ENCODE measurements around the gene ZNF506. TPM values are rescaled to one million over a fixed set of nuclear protein-coding genes. Genes with fewer than 3 reads are reported as not detected.

The ZNF506 gene
- total and polyA plus RNA-seq, 2 donors (not counting 3 experiments of a cell fraction or from before 2014, with no cell fraction given), result 6.4 to 10.7 TPM

- H3K4me3 ChIP-seq (replicated peaks in 1 of 3; ENCODE audit: insufficient read depth in 1 of 3, low read depth in 1 of 3, low read length in 3 of 3), result no peak overlapping the region
- no peak overlapping the region for H3K27ac ChIP-seq (ENCODE audit: insufficient read depth, low read depth, low read length)
- H3K9me3 ChIP-seq (replicated peaks; ENCODE audit: control insufficient read depth, insufficient read depth, low read length), result peaks cover 2% of the 10 kb centered on the region
- H3K4me1 ChIP-seq (ENCODE audit: control insufficient read depth, extremely low read depth, insufficient read depth, low read length), result no peaks in the 10 kb centered on the region
- H3K9me1 ChIP-seq (replicated peaks; ENCODE audit: control insufficient read depth, extremely low read depth, insufficient read depth, low read length), result no peaks in the 10 kb centered on the region
- TF ChIP-seq FOS (IDR thresholded peaks at IDR 0.05; ENCODE audit: borderline replicate concordance, insufficient read depth, low read length) (no peak), CTCF (IDR thresholded peaks at IDR 0.05; ENCODE audit: extremely low read depth in 1 of 2, insufficient read depth in 1 of 2, low read depth in 1 of 2, low read length in 2 of 2) (no peak), JUN (IDR thresholded peaks at IDR 0.05; ENCODE audit: borderline replicate concordance, insufficient read depth, insufficient read length, low read depth) (no peak), MAX (IDR thresholded peaks at IDR 0.05; ENCODE audit: insufficient read depth, insufficient read length) (no peak), GATA2 (IDR thresholded peaks at IDR 0.05; ENCODE audit: insufficient read depth, insufficient read length, low read depth, low read length) (no peak), EZH2 (IDR thresholded peaks at IDR 0.05; ENCODE audit: borderline replicate concordance, low read depth, low read length, severe bottlenecking) (no peak), MYC (IDR thresholded peaks at IDR 0.05; ENCODE audit: low read depth, low read length) (no peak), POLR2A (IDR thresholded peaks at IDR 0.05; ENCODE audit: low read depth, low read length) (no peak), POLR2AphosphoS5 (IDR thresholded peaks at IDR 0.05; ENCODE audit: insufficient read depth, low read depth, low read length) (no peak)
- no peak overlapping the region for H3K9ac ChIP-seq (replicated peaks; ENCODE audit: extremely low read depth, insufficient read depth, low read length)
- no peaks in the 10 kb centered on the region for H3K79me2 ChIP-seq (ENCODE audit: control insufficient read depth, insufficient read depth, low read length)
- POLR2A ChIA-PET, result interaction anchor here (1.0 kb wide), 1 partner anchor 30 kb away, joined by 3 read pairs; no protein-coding TSS in a partner anchor
- no peak overlapping the region for H3K4me2 ChIP-seq (ENCODE audit: insufficient read depth, low read length)
- DNase-seq (ENCODE audit: low read depth, low spot score) (no peak), FAIRE-seq (no peak)
- CTCF ChIA-PET, result no interaction called here
- no peaks in the 10 kb centered on the region for H3K36me3 ChIP-seq (ENCODE audit: control insufficient read depth in 2 of 2, extremely low read depth in 1 of 2, insufficient read depth in 2 of 2, low read length in 2 of 2)
- dilution Hi-C loops (cut with MboI; ENCODE audit: extremely low pct_ligation_motif_present, low sequenced_read_pairs), result no loop called here
- BruUV-seq (replicated peaks), result no TSS peak
- intact Hi-C loops (cut with micrococcal nuclease), result no loop called here
- H2AFZ ChIP-seq (ENCODE audit: low read depth, low read length), result no peak overlapping the region
- H4K20me1 ChIP-seq (replicated peaks; ENCODE audit: control insufficient read depth, extremely low read depth, insufficient read depth, low read length), result no peaks in the 10 kb centered on the region
- no peaks in the 10 kb centered on the region for H3K27me3 ChIP-seq (ENCODE audit: control insufficient read depth in 2 of 2, insufficient read depth in 2 of 2, low read length in 2 of 2)
Measured at GRCh38 chr19:19746286-19747213, 75.0 kb downstream of the ZNF506 start.

Data from endothelial cell of umbilical vein (primary cell).